ENCODE data around the gene IL17REL.
A peak's percentile ranks its signal among the peaks of the same experiment; 100 is the strongest.

The IL17REL gene

DNA sequence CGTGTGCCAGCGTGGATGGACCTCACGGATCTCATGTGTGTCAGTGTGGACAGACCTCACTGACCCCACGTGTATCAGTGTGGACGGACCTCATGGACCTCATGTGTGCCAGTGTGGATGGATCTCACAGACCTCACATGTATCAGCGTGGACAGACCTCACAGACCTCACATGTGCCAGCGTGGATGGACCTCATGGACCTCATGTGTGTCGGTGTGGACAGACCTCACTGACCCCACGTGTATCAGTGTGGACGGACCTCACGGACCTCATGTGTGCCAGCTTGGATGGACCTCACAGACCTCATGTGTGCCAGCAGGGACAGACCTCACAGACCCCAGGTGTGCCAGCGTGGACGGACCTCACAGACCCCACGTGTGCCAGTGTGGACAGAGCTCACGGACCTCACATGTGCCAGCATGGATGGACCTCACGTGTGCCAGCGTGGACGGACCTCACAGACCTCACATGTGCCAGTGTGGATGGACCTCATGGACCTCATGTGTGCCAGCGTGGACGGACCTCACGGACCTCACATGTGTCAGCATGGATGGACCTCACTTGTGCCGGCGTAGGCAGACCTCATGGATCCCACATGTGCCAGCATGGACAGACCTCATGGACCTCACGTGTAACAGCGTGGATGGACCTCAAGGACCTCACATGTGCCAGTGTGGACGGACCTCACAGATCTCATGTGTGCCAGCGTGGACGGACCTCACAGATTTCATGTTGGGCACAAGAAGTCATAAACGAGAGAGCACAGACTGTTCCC, 27.3 kb upstream of the IL17REL start:
- TF ChIP-seq, protein P1, sequence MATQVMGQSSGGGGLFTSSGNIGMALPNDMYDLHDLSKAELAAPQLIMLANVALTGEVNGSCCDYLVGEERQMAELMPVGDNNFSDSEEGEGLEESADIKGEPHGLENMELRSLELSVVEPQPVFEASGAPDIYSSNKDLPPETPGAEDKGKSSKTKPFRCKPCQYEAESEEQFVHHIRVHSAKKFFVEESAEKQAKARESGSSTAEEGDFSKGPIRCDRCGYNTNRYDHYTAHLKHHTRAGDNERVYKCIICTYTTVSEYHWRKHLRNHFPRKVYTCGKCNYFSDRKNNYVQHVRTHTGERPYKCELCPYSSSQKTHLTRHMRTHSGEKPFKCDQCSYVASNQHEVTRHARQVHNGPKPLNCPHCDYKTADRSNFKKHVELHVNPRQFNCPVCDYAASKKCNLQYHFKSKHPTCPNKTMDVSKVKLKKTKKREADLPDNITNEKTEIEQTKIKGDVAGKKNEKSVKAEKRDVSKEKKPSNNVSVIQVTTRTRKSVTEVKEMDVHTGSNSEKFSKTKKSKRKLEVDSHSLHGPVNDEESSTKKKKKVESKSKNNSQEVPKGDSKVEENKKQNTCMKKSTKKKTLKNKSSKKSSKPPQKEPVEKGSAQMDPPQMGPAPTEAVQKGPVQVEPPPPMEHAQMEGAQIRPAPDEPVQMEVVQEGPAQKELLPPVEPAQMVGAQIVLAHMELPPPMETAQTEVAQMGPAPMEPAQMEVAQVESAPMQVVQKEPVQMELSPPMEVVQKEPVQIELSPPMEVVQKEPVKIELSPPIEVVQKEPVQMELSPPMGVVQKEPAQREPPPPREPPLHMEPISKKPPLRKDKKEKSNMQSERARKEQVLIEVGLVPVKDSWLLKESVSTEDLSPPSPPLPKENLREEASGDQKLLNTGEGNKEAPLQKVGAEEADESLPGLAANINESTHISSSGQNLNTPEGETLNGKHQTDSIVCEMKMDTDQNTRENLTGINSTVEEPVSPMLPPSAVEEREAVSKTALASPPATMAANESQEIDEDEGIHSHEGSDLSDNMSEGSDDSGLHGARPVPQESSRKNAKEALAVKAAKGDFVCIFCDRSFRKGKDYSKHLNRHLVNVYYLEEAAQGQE (IDR thresholded peaks at IDR 0.05; ENCODE audit: insufficient read depth in 1 of 2, low read depth in 2 of 2, low read length in 2 of 2) = no peak
- TF ChIP-seq TAF1 (IDR thresholded peaks at IDR 0.05; ENCODE audit: borderline replicate concordance, insufficient read depth, low read length) (no peak), FOXP2 (optimal IDR thresholded peaks at IDR 0.05; ENCODE audit: borderline replicate concordance, extremely low read depth, extremely low read length, insufficient read depth) (no peak), SIN3A (IDR thresholded peaks at IDR 0.05; ENCODE audit: borderline replicate concordance, insufficient read depth, low read length) (no peak), POLR2AphosphoS5 (IDR thresholded peaks at IDR 0.05; ENCODE audit: low read depth, low read length) (no peak)

DNA sequence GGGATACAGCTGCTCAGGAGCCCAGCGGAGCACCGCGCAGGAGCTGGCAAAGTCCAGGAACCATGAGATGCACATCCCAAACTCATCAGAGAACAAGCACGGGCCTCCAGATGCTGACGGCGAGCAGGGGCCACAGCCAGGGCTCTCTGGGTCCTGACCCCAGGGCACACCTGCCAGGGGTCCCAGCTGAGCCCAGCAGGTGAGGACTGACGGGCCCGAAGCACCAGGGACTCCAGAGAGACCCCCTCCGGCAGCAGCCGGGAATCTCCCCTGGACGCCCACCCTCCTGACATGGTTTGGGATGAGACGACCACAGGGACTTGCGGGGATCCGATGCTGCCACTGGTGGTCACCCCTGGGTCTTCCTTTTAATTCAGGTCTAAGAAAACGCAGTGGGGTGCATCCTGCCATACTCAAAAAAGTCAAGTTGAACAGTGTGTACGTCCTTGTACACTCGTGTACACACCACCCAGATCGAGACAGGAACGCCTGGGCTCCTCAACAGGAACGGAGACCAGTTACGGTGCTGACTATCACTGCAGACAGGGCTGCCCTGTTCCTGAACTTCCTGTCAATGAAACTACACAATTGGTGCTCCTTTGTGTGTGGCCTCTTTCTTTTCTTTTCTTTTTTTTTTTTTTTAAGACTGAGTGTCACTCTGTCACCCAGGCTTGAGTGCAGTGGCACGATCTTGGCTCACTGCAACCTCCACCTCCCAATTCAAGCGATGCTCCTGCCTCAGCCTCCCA, 23.6 kb upstream of the IL17REL start:
- TF ChIP-seq TAF1 (IDR thresholded peaks at IDR 0.05; ENCODE audit: borderline replicate concordance, insufficient read depth, low read length) (no peak), FOXP2 (optimal IDR thresholded peaks at IDR 0.05; ENCODE audit: borderline replicate concordance, extremely low read depth, extremely low read length, insufficient read depth) (no peak), SIN3A (IDR thresholded peaks at IDR 0.05; ENCODE audit: borderline replicate concordance, insufficient read depth, low read length) (no peak), POLR2AphosphoS5 (IDR thresholded peaks at IDR 0.05; ENCODE audit: low read depth, low read length) (no peak)
- TF ChIP-seq, protein P1 (IDR thresholded peaks at IDR 0.05; ENCODE audit: insufficient read depth in 1 of 2, low read depth in 2 of 2, low read length in 2 of 2) = no peak

DNA sequence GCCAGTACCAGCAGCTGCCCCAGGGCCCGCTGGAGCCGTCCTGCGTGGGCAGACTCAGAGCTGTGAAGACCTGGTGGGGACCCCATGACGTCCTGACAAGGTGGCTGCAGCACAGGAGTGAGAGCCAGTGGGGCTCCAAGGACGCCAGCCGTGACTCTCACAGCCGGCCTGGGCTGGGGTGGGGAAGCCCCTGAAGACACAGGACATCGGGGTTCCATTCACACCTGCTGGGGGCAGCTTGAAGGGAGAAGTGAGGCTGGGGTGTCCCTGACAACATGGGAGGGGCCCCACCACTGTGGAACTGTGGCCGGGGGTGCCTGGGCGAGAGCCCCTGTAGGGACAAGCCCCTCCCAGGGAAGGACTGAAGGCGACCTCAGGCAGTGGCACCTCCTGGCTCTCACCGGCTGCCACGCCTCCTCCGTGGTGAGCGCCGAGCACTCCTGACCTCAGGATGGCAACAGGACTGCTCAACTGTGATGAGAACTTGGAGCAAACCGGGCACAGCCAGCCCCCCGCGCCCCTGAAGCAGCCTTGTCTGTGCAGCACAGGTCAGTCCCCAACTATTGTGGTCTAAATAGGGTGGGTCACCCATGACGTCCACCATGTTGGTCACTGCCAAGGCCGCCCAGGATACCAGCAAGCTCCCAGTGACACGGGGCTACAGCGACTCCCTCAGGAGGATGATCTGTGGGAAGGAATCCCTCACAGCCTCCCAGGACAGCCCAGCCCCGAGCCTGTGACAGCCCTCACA, 22.7 kb upstream of the IL17REL start:
- TF ChIP-seq TAF1 (IDR thresholded peaks at IDR 0.05; ENCODE audit: borderline replicate concordance, insufficient read depth, low read length) (no peak), FOXP2 (optimal IDR thresholded peaks at IDR 0.05; ENCODE audit: borderline replicate concordance, extremely low read depth, extremely low read length, insufficient read depth) (no peak), POLR2AphosphoS5 (IDR thresholded peaks at IDR 0.05; ENCODE audit: low read depth, low read length) (no peak), SIN3A (IDR thresholded peaks at IDR 0.05; ENCODE audit: borderline replicate concordance, insufficient read depth, low read length) (no peak)
- TF ChIP-seq, protein P1 (IDR thresholded peaks at IDR 0.05; ENCODE audit: insufficient read depth in 1 of 2, low read depth in 2 of 2, low read length in 2 of 2) = no peak

DNA sequence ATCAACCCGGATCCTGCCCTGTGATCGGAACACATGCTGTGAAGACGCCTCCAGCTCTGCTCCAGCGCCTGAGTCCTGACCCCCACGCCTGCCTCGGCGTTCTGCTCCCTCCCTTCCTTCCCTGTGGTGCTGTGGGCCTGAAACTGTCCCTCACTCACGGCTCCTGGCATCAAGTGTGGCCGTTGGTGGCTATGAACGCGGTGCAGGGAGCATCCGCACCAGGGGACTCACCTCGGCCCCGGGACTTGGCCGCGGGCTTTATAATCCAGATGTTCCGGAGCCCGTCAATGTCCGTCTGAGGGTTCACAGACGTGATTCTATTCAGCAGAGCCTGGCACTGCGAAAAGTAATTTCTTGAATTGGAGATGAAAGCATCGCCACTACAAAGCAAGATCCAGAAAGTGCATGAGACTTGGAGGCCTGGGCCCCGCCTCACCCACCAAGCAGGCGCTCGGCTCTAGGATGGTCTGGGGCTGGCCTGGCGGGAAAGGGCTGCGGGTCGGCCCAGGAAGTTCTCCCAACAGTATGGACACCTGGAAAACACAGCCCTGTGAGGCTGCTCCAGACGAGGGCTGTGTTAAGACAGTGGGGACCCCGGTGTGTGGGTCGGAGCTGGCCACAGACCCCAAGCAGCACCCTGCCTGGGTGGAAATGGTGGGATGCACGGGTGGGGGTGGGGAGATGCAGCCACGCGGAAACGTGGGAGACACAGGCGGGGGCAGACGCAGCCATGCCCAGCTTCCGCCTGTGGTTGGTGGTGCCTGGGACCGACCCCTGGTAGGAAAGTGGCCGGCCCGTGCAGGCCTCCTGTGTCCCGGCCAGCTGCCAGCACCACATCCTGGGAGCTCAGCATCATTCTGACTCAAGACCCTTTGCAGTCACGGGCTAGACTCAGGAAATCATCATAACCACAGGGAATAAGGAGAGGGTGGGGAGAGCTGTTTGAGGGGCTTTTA, 21.8 kb upstream of the IL17REL start:
- TF ChIP-seq POLR2AphosphoS5 (IDR thresholded peaks at IDR 0.05; ENCODE audit: low read depth, low read length) = no peak
- no peak for TF ChIP-seq SIN3A (IDR thresholded peaks at IDR 0.05; ENCODE audit: borderline replicate concordance, insufficient read depth, low read length)
- peak; percentile 16 for TF ChIP-seq FOXP2 (optimal IDR thresholded peaks at IDR 0.05; ENCODE audit: borderline replicate concordance, extremely low read depth, extremely low read length, insufficient read depth)
- no peak for TF ChIP-seq TAF1 (IDR thresholded peaks at IDR 0.05; ENCODE audit: borderline replicate concordance, insufficient read depth, low read length)

Measured in PFSK-1 (cell line).